Nephron (organoid): ENCODE data around the gene U2AF2.

ENCODE experiments used
- H3K27ac Mint-ChIP-seq, 3 experiments: 2 replicates each; pipeline ENCODE4 v1.8.0; 2020; ENCODE audit warnings: mixed read lengths in 3 of 3, mild to moderate bottlenecking in 2 of 3, moderate library complexity in 1 of 3
- H3K27me3 Mint-ChIP-seq: 2 replicates; pipeline ENCODE4 v1.8.0; 2021; ENCODE audit warnings: low read depth, mild to moderate bottlenecking, moderate library complexity, mixed read lengths
- H3K36me3 Mint-ChIP-seq: 2 replicates; pipeline ENCODE4 v1.8.0; 2020; ENCODE audit warnings: low read depth, mixed read lengths
- H3K4me1 Mint-ChIP-seq: 2 replicates; pipeline ENCODE4 v1.8.0; 2020; ENCODE audit warnings: mixed read lengths
- H3K4me3 Mint-ChIP-seq, 3 experiments: 2 replicates each; pipeline ENCODE4 v1.8.0; 2020; ENCODE audit warnings: mild to moderate bottlenecking in 3 of 3, mixed read lengths in 3 of 3, moderate library complexity in 2 of 3
- H3K9me3 Mint-ChIP-seq: 2 replicates; pipeline ENCODE4 v1.8.0; 2020; ENCODE audit warnings: mixed read lengths
- TF ChIP-seq, protein P1 (sequence below), 3 experiments: fragments of 200-600 bp; sonication (generic); IDR thresholded peaks; one replicate each; pipeline ENCODE4 v1.5.0; 2021; ENCODE audit warnings: antibody characterized with exemption in 3 of 3; ENCODE audit not compliant: unreplicated experiment in 3 of 3

U2AF2 gene

DNA sequence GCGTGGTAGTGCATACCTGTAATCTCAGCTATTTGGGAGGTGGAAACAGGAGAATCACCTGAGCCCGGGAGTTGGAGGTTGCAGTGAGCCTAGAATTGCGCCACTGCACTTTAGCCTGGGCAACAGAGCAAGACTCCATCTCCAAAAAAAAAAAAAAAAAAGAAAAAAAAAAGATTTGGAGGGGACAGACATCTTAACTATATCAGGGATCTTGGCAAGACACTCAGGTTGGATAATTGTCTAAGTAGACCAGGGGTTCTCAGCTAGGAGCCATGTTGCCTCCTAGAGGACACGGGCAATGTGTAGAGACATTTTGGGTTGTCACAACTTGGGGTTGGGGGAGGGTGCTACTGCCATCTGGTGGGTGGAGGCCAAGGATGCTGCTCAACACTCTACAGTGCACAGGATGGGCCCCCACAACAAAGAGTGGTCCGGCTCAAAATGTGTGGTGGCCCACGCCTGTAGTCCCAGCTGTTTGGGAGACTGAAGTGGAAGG, 15.9 kb upstream of the U2AF2 start:
- TF ChIP-seq, protein P1, sequence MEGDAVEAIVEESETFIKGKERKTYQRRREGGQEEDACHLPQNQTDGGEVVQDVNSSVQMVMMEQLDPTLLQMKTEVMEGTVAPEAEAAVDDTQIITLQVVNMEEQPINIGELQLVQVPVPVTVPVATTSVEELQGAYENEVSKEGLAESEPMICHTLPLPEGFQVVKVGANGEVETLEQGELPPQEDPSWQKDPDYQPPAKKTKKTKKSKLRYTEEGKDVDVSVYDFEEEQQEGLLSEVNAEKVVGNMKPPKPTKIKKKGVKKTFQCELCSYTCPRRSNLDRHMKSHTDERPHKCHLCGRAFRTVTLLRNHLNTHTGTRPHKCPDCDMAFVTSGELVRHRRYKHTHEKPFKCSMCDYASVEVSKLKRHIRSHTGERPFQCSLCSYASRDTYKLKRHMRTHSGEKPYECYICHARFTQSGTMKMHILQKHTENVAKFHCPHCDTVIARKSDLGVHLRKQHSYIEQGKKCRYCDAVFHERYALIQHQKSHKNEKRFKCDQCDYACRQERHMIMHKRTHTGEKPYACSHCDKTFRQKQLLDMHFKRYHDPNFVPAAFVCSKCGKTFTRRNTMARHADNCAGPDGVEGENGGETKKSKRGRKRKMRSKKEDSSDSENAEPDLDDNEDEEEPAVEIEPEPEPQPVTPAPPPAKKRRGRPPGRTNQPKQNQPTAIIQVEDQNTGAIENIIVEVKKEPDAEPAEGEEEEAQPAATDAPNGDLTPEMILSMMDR (IDR thresholded peaks at IDR 0.05; ENCODE audit: unreplicated experiment in 3 of 3): peak; percentile 19 to 48 (median 45)
- Mint-ChIP-seq H3K27ac (peak overlapping the region; percentile 77 to 99 (median 95)), H3K4me3 (peak overlapping the region; percentile 78 to 89 (median 88)), H3K27me3 (peaks cover 3% of the 10 kb centered on the region), H3K4me1 (peaks cover 62% of the 10 kb centered on the region), H3K36me3 (peaks cover 8% of the 10 kb centered on the region), H3K9me3 (no peaks in the 10 kb centered on the region)

DNA sequence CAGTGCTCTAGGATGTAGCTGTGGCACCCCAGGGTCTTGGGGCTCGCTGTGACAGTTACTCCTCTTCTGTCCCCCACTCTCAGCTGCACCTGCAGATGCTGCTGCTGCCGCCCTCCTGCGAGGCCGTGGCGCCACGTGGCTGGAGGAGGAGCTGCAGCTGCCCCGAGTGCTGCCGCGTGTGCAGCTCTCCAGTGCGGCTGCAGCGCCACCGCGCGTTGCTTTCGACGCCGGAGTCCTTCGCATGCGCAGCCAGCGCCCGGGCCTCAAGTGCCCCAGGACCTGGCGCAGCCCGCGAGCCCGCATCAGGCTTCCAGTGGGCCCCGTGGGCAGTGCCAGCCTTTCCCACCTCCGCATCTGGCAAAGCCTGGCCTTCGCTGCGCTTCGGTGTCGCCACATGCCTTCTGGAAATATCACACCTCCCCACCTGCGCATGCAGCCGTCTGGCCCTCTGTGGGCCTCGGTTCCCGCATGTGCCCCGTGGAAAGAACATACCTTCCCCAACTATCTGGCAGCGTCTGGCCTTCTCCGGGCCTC, 14.7 kb upstream of the U2AF2 start:
- TF ChIP-seq, protein P1 (IDR thresholded peaks at IDR 0.05; ENCODE audit: unreplicated experiment in 3 of 3): no peak
- peak overlapping the region; percentile 98 to 99 (median 99) for H3K27ac Mint-ChIP-seq
- peak overlapping the region; percentile 90 to 96 (median 95) for H3K4me3 Mint-ChIP-seq
- peaks cover 59% of the 10 kb centered on the region for H3K4me1 Mint-ChIP-seq
- H3K9me3 Mint-ChIP-seq: no peaks in the 10 kb centered on the region
- H3K27me3 Mint-ChIP-seq: peaks cover 3% of the 10 kb centered on the region
- H3K36me3 Mint-ChIP-seq: peaks cover 8% of the 10 kb centered on the region

DNA sequence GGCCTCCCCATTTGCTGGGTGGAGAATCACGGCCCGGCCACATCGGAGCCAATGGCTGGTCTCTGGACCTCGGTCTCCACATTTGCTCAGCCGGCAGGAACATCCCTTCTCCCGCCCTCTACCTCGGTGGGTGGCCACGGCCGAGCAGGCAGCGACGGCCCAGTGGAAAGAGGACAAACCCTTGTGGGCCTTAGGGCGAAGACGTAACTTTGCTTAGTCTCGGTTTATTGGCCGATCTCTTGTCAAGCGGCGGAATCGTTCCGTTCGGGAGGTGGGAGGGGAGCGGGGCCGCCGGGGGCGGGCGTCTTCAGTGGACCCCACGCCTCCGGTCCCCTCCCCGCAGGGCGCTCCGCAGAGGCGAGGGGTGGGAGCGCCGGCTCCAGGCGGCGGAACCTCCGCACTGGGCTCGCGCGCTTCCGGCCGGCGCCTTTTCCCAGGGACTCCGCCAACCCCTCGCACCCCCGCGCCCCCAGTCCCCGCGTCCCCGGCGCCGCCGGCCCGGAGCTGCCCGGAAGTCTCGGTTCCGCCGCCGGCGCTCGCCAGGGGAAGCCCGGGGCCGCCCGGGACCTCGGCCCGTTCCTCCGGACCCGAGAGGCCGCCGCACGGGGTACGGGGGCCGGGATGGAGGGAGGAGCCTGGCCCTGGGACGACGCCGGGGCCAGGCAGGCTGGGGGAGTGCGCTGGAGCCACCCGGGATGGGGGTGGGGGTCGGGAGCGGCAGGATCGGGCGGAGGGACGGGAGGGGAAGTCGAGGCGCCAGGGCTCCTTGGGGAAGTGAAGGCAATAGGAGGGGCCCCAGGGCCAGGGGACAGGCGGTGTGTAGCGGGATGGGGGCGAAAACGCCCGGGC, 14.0 kb upstream of the U2AF2 start, which contains the start of gene ZNF580:
TSS of gene ZNF580 (plus strand) at position 426 of the 849 bp plus-strand sequence. CDS start 1,507 bp downstream, outside the sequence.
- no peaks in the 10 kb centered on the region for H3K9me3 Mint-ChIP-seq
- TF ChIP-seq, protein P1 (IDR thresholded peaks at IDR 0.05; ENCODE audit: unreplicated experiment in 3 of 3): no peak
- peak within 1 kb of the TSS; percentile 94 to 96 (median 95) for H3K4me3 Mint-ChIP-seq
- H3K36me3 Mint-ChIP-seq: peaks cover 15% of the 10 kb centered on the region
- peaks cover 56% of the 10 kb centered on the region for H3K4me1 Mint-ChIP-seq
- H3K27me3 Mint-ChIP-seq: peaks cover 3% of the 10 kb centered on the region
- peak within 1 kb of the TSS; percentile 98 to 99 (median 99) for H3K27ac Mint-ChIP-seq

DNA sequence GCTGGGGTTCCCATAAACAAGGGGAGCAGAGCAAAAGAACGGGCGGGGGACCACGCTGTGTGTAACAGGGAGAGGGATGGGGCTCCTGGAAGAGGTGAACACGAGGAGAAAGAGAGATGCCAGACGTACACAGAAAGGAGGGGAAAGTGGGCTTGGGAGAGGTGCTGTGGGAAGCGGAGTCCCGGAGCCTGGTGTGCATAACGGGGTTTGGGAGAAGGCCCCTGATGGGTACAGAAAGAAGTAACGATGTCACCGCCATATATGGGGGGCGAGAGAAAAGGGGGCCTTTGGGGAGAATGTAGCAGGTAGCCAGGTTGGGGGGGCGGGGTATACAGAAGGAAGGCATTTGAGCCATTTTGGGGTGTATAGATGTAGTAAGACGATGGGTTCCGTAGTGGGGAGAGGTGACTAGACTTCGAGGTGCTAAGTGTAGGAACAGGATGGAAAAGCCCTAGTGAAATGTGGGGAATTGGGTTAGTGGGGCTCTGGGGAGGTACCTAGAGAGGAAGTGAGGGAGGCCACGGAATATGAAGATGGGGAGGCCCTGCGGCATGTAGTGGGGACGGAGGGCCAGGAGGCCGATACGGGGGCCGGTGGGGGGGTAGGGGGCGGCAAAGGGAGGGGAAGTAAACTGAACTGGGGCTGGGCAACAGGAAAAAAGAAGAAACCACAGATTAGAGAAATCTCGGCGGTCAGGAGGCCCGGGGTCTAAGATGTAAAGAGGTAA, 13.2 kb upstream of the U2AF2 start:
- Mint-ChIP-seq H3K9me3 (no peaks in the 10 kb centered on the region), H3K27ac (peak overlapping the region; percentile 89 to 97 (median 94)), H3K27me3 (peaks cover 1% of the 10 kb centered on the region), H3K36me3 (peaks cover 15% of the 10 kb centered on the region), H3K4me3 (peak overlapping the region; percentile 93 to 95 (median 94)), H3K4me1 (peaks cover 48% of the 10 kb centered on the region)
- TF ChIP-seq, protein P1 (IDR thresholded peaks at IDR 0.05; ENCODE audit: unreplicated experiment in 3 of 3): no peak

DNA sequence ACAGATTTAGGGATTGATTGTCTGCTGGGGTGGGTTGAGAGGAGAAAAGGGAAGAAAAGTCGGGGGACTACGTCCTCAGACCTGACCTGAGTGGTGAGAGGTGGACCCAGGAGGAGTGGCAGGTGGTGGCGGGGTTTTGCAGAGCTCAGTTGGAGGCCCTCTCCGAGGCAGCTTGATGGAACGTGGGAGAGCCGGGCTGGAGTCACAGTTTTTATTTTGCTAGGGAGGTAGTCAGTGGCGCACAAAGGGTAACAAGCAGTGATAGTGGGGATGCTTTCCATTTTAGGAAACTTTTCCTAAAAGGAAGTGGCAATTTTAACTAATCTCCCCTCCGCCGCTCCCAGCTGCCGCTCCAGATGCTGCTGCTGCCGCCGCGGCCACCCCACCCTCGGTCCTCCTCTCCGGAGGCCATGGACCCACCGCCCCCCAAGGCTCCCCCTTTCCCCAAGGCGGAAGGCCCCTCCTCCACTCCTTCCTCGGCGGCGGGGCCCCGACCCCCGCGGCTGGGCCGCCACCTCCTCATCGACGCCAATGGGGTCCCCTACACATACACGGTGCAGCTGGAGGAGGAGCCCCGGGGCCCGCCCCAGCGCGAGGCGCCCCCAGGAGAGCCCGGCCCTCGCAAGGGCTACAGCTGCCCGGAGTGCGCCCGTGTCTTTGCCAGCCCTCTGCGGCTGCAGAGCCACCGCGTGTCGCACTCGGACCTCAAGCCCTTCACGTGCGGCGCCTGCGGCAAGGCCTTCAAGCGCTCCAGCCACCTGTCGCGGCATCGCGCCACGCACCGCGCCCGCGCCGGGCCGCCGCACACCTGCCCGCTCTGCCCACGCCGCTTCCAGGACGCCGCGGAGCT, 12.5 kb upstream of the U2AF2 start:
- H3K4me1 Mint-ChIP-seq: peaks cover 50% of the 10 kb centered on the region
- peak overlapping the region; percentile 93 to 95 (median 94) for H3K4me3 Mint-ChIP-seq
- H3K36me3 Mint-ChIP-seq: peaks cover 21% of the 10 kb centered on the region
- TF ChIP-seq, protein P1 (IDR thresholded peaks at IDR 0.05; ENCODE audit: unreplicated experiment in 3 of 3): no peak
- no peaks in the 10 kb centered on the region for H3K27me3 Mint-ChIP-seq
- H3K9me3 Mint-ChIP-seq: no peaks in the 10 kb centered on the region
- H3K27ac Mint-ChIP-seq: peak overlapping the region; percentile 89 to 97 (median 94)
